HCT116 (cell line): Measurements from ENCODE around the gene RAB3C. TPM values are rescaled to one million over a fixed set of nuclear protein-coding genes. Genes with fewer than 3 reads are reported as not detected.
A peak's percentile ranks its signal among the peaks of the same experiment; 100 is the strongest.

Source experiments
- ATAC-seq: fragments of 200-7000 bp; cut with Tn5 transposase; 2 replicates; pipeline ENCODE4 v1.9.1; 2020; ENCODE audit warnings: mild to moderate bottlenecking, moderate library complexity
- BruUV-seq: library from RNA; stranded (reverse); fragments of 400-500 nt; replicated peaks from 2 replicates; lab custom pipeline; 2021; lab: Mats Ljungman, UMichigan
- CTCF ChIA-PET: fragments of 300-600 bp; sonication (Branson Sonifier 250); formaldehyde crosslinking; loops from one replicate; lab custom pipeline; 2021; ENCODE audit warnings: antibody characterized with exemption; lab: Charles Lee
- POLR2A ChIA-PET: fragments of 300-600, 350-600 bp; sonication (Branson Sonifier 250); formaldehyde crosslinking; loops from one replicate; lab custom pipeline; 2021; ENCODE audit warnings: antibody characterized with exemption; lab: Charles Lee
- RAD21 ChIA-PET, 2 experiments: fragments of 300-600 bp; sonication (Branson Sonifier 250); formaldehyde crosslinking; loops; one replicate each; lab custom pipeline; 2023; ENCODE audit warnings: low total read pairs in 2 of 2; ENCODE audit not compliant: uncharacterized antibody in 2 of 2, unreplicated experiment in 2 of 2, low non-redundant PET in 1 of 2; lab: Charles Lee
- DNase-seq: peaks from one replicate; pipeline ENCODE4 v3.0.0-alpha.2; 2010; ENCODE audit warnings: low read depth, low spot score
- H2AFZ ChIP-seq: fragments of 200-600 bp; shearing (Covaris generic), sonication (generic); 2 replicates; pipeline ENCODE4 v1.6.1; 2017; ENCODE audit warnings: low read depth, mixed run types, mixed read lengths, antibody characterized with exemption, low read length; ENCODE audit not compliant: poor library complexity, severe bottlenecking
- H3K27ac ChIP-seq: 2 replicates; pipeline ENCODE4 v1.5.1; 2012; ENCODE audit warnings: low read depth, low read length
- H3K27me3 ChIP-seq: fragments of 200-600 bp; sonication (generic); 2 replicates; pipeline ENCODE4 v1.6.1; 2016; ENCODE audit warnings: mixed run types, low read length, mixed read lengths; ENCODE audit not compliant: insufficient read depth
- H3K36me3 ChIP-seq, 2 experiments: fragments of 200-500 bp in 1 of 2; fragments of 200-600 bp in 1 of 2; sonication (Bioruptor generic) in 1 of 2; sonication (generic) in 1 of 2; 2 replicates each; pipeline versions ENCODE4 v1.5.1 to v1.6.1; 2014 to 2016; ENCODE audit warnings: low read length in 2 of 2, inconsistent platforms in 1 of 2, mixed read lengths in 1 of 2, mixed run types in 1 of 2; ENCODE audit not compliant: insufficient read depth in 2 of 2, control insufficient read depth in 1 of 2
- H3K4me1 ChIP-seq, 2 experiments: fragments of 200-600 bp in 1 of 2; sonication (generic) in 1 of 2; 2 replicates each; pipeline versions ENCODE4 v1.5.1 to v1.6.1; 2012 to 2017; ENCODE audit warnings: low read length in 2 of 2, inconsistent platforms in 1 of 2, mild to moderate bottlenecking in 1 of 2, mixed read lengths in 1 of 2, mixed run types in 1 of 2, moderate library complexity in 1 of 2; ENCODE audit not compliant: insufficient read depth in 2 of 2, control insufficient read depth in 1 of 2
- H3K4me2 ChIP-seq: fragments of 200-600 bp; sonication (generic); 2 replicates; pipeline ENCODE4 v1.6.1; 2017; ENCODE audit warnings: mixed run types, low read length, mixed read lengths
- H3K4me3 ChIP-seq, 2 experiments: fragments of 200-600 bp in 1 of 2; sonication (generic) in 1 of 2; replicated peaks in 1 of 2; 2 replicates each; pipeline ENCODE4 v1.5.1; 2011 to 2016; ENCODE audit warnings: low read length in 2 of 2, control low read depth in 1 of 2, low read depth in 1 of 2, mild to moderate bottlenecking in 1 of 2, mixed read lengths in 1 of 2, mixed run types in 1 of 2
- H3K79me2 ChIP-seq: fragments of 200-600 bp; sonication (generic); 2 replicates; pipeline ENCODE4 v1.6.1; 2017; ENCODE audit warnings: mild to moderate bottlenecking, mixed run types, low read length, moderate library complexity, mixed read lengths; ENCODE audit not compliant: insufficient read depth
- H3K9ac ChIP-seq: fragments of 200-600 bp; sonication (generic); 2 replicates; pipeline ENCODE4 v1.6.1; 2016; ENCODE audit warnings: low read length, mixed read lengths
- H3K9me2 ChIP-seq: fragments of 200-600 bp; sonication (generic), shearing (Covaris generic); 2 replicates; pipeline ENCODE4 v1.6.1; 2017; ENCODE audit warnings: mixed run types, mild to moderate bottlenecking, moderate library complexity; ENCODE audit not compliant: insufficient read depth
- H3K9me3 ChIP-seq, 2 experiments: fragments of 200-500 bp in 1 of 2; fragments of 200-600 bp in 1 of 2; sonication (Bioruptor generic) in 1 of 2; sonication (generic) in 1 of 2; 2 replicates each; pipeline ENCODE4 v1.6.1; 2014 to 2017; ENCODE audit warnings: low read length in 2 of 2, mixed read lengths in 2 of 2, inconsistent platforms in 1 of 2, low read depth in 1 of 2, mild to moderate bottlenecking in 1 of 2, mixed run types in 1 of 2, moderate library complexity in 1 of 2; ENCODE audit not compliant: control insufficient read depth in 1 of 2, insufficient read depth in 1 of 2
- H4K20me1 ChIP-seq: fragments of 200-600 bp; sonication (generic), shearing (Covaris generic); 2 replicates; pipeline ENCODE4 v1.6.1; 2017; ENCODE audit warnings: mixed run types, mild to moderate bottlenecking, moderate library complexity; ENCODE audit not compliant: insufficient read depth
- CBX3 ChIP-seq: IDR thresholded peaks from 2 replicates; pipeline ENCODE4 v1.6.1; 2012; ENCODE audit warnings: low read depth
- CEBPB ChIP-seq: IDR thresholded peaks from 2 replicates; pipeline ENCODE4 v1.6.1; 2012; ENCODE audit warnings: low read depth
- CTCF ChIP-seq, 3 experiments: fragments of 200-600 bp in 1 of 3; sonication (generic) in 1 of 3; IDR thresholded peaks in 2 of 3; conservative IDR thresholded peaks in 1 of 3; 2 replicates each; pipeline ENCODE4 v1.5.1; 2012 to 2017; ENCODE audit warnings: low read depth in 2 of 3, low read length in 2 of 3, antibody characterized with exemption in 1 of 3, borderline replicate concordance in 1 of 3, control low read depth in 1 of 3, mild to moderate bottlenecking in 1 of 3, mixed read lengths in 1 of 3, mixed run types in 1 of 3, moderate library complexity in 1 of 3; ENCODE audit not compliant: insufficient read depth in 1 of 3
- EGR1 ChIP-seq: IDR thresholded peaks from 2 replicates; pipeline ENCODE4 v1.6.1; 2012; ENCODE audit warnings: low read depth
- ELF1 ChIP-seq: IDR thresholded peaks from 2 replicates; pipeline ENCODE4 v1.6.1; 2012; ENCODE audit warnings: low read depth, borderline replicate concordance
- EZH2 ChIP-seq: fragments of 200-600 bp; sonication (generic); IDR thresholded peaks from 2 replicates; pipeline ENCODE4 v1.6.1; 2017; ENCODE audit warnings: antibody characterized with exemption, mixed run types
- FOSL1 ChIP-seq: IDR thresholded peaks from 2 replicates; pipeline ENCODE4 v1.6.1; 2012; ENCODE audit warnings: low read depth
- JUND ChIP-seq: IDR thresholded peaks from 2 replicates; pipeline ENCODE4 v1.6.1; 2012
- MAX ChIP-seq: IDR thresholded peaks from 2 replicates; pipeline ENCODE4 v1.6.1; 2012
- POLR2A ChIP-seq: IDR thresholded peaks from 2 replicates; pipeline ENCODE4 v1.7.0; 2011; ENCODE audit warnings: borderline replicate concordance; ENCODE audit not compliant: insufficient read depth, insufficient read length; ENCODE audit errors: extremely low read depth
- POLR2AphosphoS5 ChIP-seq: IDR thresholded peaks from 2 replicates; pipeline ENCODE4 v1.6.1; 2011; ENCODE audit warnings: mild to moderate bottlenecking, low read depth, low read length, moderate library complexity
- RAD21 ChIP-seq: IDR thresholded peaks from 2 replicates; pipeline ENCODE4 v1.6.1; 2012; ENCODE audit warnings: low read depth, mild to moderate bottlenecking
- SIN3A ChIP-seq: IDR thresholded peaks from 2 replicates; pipeline ENCODE4 v1.6.1; 2012; ENCODE audit warnings: low read depth
- SP1 ChIP-seq: IDR thresholded peaks from 2 replicates; pipeline ENCODE4 v1.6.1; 2012; ENCODE audit warnings: low read depth
- SRF ChIP-seq: IDR thresholded peaks from 2 replicates; pipeline ENCODE4 v1.6.1; 2012; ENCODE audit warnings: low read depth
- TCF7L2 ChIP-seq: IDR thresholded peaks from 2 replicates; pipeline ENCODE4 v1.7.0; 2011; ENCODE audit warnings: borderline replicate concordance, inconsistent platforms; ENCODE audit not compliant: insufficient read depth, insufficient read length; ENCODE audit errors: extremely low read depth
- YY1 ChIP-seq: IDR thresholded peaks from 2 replicates; pipeline ENCODE4 v1.6.1; 2011; ENCODE audit warnings: low read length, low read depth, moderate library complexity, mild to moderate bottlenecking; ENCODE audit not compliant: insufficient replicate concordance; ENCODE audit errors: extremely low read depth
- ZBTB33 ChIP-seq: IDR thresholded peaks from 2 replicates; pipeline ENCODE4 v1.6.1; 2011; ENCODE audit warnings: mild to moderate bottlenecking, low read length, moderate library complexity; ENCODE audit not compliant: insufficient replicate concordance; ENCODE audit errors: extremely low read depth
- ZFX ChIP-seq: fragments of 450-650 bp; IDR thresholded peaks from 2 replicates; pipeline ENCODE4 v1.6.1; 2017
- ZNF274 ChIP-seq: fragments of 200-500 bp; sonication (Bioruptor generic); IDR thresholded peaks from 2 replicates; pipeline ENCODE4 v1.6.1; 2014; ENCODE audit warnings: mild to moderate bottlenecking, low read depth, low read length, inconsistent platforms
- intact Hi-C: fragments of 100-400 bp; cut with micrococcal nuclease; formaldehyde crosslinking; loops from 2 replicates; pipeline ENCODE4 v1.10.0; 2022
- total RNA-seq: library from RNA; stranded (reverse); gene quantifications from one replicate; pipeline ENCODE4 v1.2.1, GENCODE V29; 2021; ENCODE audit not compliant: unreplicated experiment

Gene RAB3C
- total RNA-seq, 1 experiment from 2014 or later, result not detected

GRCh38 chr5:58887311-58887710, 304.4 kb downstream of the RAB3C start:
- POLR2A ChIA-PET, result no interaction called here

More at GRCh38 chr5:58887311-58887710, 304.4 kb downstream of the RAB3C start:
- intact Hi-C loops, result no loop called here
- Histone ChIP-seq H3K36me3 (no peaks in the 10 kb centered on the region), H3K4me2 (no peak overlapping the region), H3K9ac (no peak overlapping the region), H2AFZ (peak overlapping the region; percentile 50), H4K20me1 (no peaks in the 10 kb centered on the region), H3K27ac (no peak overlapping the region), H3K9me2 (no peaks in the 10 kb centered on the region), H3K27me3 (no peaks in the 10 kb centered on the region), H3K9me3 (no peaks in the 10 kb centered on the region; a peak in 1 of 4 replicates), H3K4me1 (no peaks in the 10 kb centered on the region), H3K79me2 (no peaks in the 10 kb centered on the region), H3K4me3 (no peak overlapping the region)
- CTCF ChIA-PET, result interaction anchor here (0.8 to 2.0 kb wide), 9 partner anchors 8 to 304 kb away, joined by 3 to 9 read pairs (median 7); no protein-coding TSS in a partner anchor
- no peak for ATAC-seq
- TF ChIP-seq SIN3A, result no peak
- TF ChIP-seq RAD21, result no peak
- TF ChIP-seq POLR2AphosphoS5, result no peak
- TF ChIP-seq POLR2A, result no peak
- TF ChIP-seq EZH2, result no peak
- TF ChIP-seq ZNF274, result no peak
- TF ChIP-seq YY1, result no peak
- no peak for TF ChIP-seq CTCF (IDR thresholded peaks at IDR 0.05 in 2 of 3, conservative IDR thresholded peaks at IDR 0.05 in 1 of 3; ENCODE audit: borderline replicate concordance in 1 of 3, insufficient read depth in 1 of 3, low read depth in 2 of 3, low read length in 2 of 3)
- TF ChIP-seq CBX3, result no peak
- TF ChIP-seq ZBTB33, result no peak
- TF ChIP-seq ZFX, result no peak
- TF ChIP-seq FOSL1, result no peak
- TF ChIP-seq MAX, result no peak
- TF ChIP-seq ELF1, result no peak
- TF ChIP-seq EGR1, result no peak
- no peak for TF ChIP-seq SP1
- no peak for TF ChIP-seq TCF7L2
- TF ChIP-seq SRF, result no peak
- TF ChIP-seq CEBPB, result no peak
- no peak for TF ChIP-seq JUND
- no peak for DNase-seq
- RAD21 ChIA-PET, result interaction anchor here in 1 of 2 experiments (1.4 kb wide), 1 partner anchor 119 kb away, joined by 4 read pairs; no protein-coding TSS in a partner anchor
- BruUV-seq, result no TSS peak
